ENCODE results near the gene GLYR1.

- TF ChIP-seq CTCF (optimal IDR thresholded peaks at IDR 0.05 in 1 of 3, IDR thresholded peaks at IDR 0.05 in 1 of 3, conservative IDR thresholded peaks at IDR 0.05 in 1 of 3; ENCODE audit: extremely low read depth in 1 of 3, insufficient read depth in 2 of 3, low read length in 3 of 3) (no peak), EZH2 (IDR thresholded peaks at IDR 0.05; ENCODE audit: low read length) (no peak)
Observed at GRCh38 chr16:4893103-4893862, 46.2 kb upstream of the GLYR1 start.
